ENCODE data around the gene LAMA2. TPM values are rescaled to one million over a fixed set of nuclear protein-coding genes. Genes with fewer than 3 reads are reported as not detected.

LAMA2 gene
- total RNA-seq, 1 donor from 2014 or later = 0.45 TPM

DNA sequence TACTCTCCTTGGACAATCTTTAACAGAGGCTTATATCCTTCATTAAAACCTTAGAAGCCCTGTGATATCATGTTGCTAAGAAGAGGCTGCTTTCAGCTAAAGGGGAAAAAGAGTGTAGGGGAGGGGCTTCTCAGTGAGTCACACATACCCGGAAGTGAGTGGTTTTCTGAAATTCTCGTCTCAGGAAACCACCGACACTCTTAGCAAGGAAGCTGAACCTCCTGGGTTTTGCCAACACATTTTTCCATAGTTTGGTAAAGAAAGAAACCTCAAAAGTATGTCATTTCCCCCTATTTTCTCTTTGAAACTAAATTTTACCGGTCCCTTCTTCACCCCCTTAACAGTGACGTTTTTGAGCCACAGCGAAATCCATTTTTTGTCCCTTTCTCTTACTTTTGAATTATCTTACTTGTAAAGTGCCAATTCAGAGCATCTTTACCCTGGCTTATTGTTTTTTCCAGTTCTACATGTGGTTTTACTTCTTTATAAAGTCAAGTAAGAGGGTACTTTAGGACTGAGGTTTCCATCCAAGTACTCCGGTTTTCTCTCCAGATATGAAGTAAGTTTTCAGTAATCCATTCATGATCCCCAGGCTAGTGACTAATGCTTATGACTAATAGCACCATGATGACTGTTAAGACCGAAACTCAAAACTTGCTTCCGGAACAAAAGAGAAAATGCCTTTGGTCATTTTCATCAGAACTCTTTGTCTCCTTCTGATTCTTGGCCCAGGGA is 607.8 kb downstream of the LAMA2 start:
- DNase-seq (ENCODE audit: low read depth) = peak; percentile 99

GRCh38 chr6:129491436-129491835 is 608.5 kb downstream of the LAMA2 start:
- no peak for DNase-seq (ENCODE audit: low read depth)

- no peak for DNase-seq (ENCODE audit: low read depth)
Measured at GRCh38 chr6:129492260-129492659, 609.3 kb downstream of the LAMA2 start.

- DNase-seq (ENCODE audit: low read depth) = peak; percentile 80
Measured at GRCh38 chr6:129493354-129493902, 610.5 kb downstream of the LAMA2 start.

DNA sequence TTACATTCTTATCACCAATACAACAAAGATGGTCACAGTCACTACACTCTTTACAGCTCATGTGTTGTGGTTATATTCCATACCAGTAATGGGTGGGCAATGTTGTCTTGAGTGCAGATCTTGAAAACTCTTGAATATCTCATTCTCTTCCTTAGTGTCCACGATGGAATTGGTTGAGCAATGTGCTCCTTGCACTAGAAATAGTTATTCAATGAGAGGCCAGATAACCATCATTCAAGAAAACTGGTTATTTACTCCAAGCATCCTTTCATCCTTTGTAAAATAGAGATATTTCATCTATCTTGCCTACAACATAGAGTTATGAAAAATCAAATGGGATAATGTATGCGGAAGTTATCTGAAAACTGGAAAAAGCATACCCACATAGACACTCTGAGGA is 611.2 kb downstream of the LAMA2 start:
- DNase-seq (ENCODE audit: low read depth) = no peak

DNA sequence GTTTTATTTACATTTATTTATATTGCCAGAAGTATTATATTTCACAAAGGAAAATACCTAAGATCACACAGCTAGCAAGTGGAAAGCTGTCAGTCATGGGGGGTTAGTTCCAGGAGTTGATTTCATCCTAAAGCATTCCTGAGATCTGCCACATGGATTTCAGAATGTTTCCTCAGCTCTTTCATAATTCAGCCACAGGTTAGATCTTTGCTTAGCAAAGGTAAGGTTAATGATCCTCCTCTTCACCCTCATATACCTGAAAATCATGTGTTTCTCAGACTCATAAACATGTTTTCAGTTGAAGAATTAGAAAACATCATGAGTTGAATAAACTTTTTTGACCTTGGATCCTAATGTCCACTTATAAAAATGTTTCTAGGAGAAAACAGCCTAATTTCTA is 611.6 kb downstream of the LAMA2 start:
- peak; percentile 61 for DNase-seq (ENCODE audit: low read depth)

- DNase-seq (ENCODE audit: low read depth) = no peak
Measured at GRCh38 chr6:129495652-129496051, 612.7 kb downstream of the LAMA2 start.

DNA sequence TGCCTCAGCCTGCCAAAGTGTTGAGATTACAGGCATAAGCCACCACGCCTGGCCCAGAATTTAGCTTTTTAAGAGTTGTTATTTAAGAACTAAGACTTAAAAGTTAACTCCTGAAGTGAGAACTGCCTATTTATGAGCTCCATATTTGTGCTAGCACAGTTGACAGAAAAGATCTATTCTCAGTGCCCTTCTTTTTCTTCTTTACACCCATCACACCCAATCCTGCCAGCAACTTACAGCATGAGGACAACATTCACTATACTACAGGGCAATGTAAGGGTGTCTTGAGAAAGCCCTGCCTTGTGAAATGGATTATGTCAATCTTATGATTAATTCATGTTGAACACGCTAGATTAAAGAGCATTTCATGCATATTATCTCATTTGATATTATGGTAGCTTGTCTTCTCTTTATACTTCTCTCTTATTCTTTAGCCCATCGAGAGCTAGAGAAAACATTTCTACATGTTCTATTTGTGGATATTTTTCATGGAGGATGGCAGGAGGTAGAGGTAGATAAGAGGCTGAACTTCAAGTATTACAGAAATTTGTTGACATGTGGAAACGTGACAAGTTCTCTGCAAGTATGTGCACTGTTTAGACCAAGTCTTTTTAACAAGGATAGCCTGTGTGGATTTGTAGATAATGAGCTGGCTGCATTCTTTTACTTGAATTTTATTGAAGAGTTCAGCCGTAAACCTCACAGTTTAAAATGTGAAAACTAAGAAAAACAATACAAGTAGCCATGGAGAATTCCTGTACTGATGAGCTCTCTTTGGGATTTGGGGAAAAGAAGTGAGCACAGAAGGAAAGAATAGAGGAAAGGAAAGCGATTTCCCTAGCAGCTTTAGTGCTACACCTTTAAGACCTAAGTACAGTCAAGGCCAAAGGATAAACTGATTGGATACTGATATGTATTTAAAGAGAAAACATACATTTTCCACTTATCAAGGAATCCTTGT is 614.8 kb downstream of the LAMA2 start:
- no peak for DNase-seq (ENCODE audit: low read depth)

GRCh38 chr6:129498541-129498940 is 615.6 kb downstream of the LAMA2 start:
- peak; percentile 51 for DNase-seq (ENCODE audit: low read depth)

- DNase-seq (ENCODE audit: low read depth) = peak; percentile 49
Measured at GRCh38 chr6:129498950-129499842, 616.3 kb downstream of the LAMA2 start.

GRCh38 chr6:129499843-129500219 is 616.9 kb downstream of the LAMA2 start:
- no peak for DNase-seq (ENCODE audit: low read depth)

GRCh38 chr6:129500958-129501739 is 618.2 kb downstream of the LAMA2 start:
- DNase-seq (ENCODE audit: low read depth) = peak; percentile 99

DNA sequence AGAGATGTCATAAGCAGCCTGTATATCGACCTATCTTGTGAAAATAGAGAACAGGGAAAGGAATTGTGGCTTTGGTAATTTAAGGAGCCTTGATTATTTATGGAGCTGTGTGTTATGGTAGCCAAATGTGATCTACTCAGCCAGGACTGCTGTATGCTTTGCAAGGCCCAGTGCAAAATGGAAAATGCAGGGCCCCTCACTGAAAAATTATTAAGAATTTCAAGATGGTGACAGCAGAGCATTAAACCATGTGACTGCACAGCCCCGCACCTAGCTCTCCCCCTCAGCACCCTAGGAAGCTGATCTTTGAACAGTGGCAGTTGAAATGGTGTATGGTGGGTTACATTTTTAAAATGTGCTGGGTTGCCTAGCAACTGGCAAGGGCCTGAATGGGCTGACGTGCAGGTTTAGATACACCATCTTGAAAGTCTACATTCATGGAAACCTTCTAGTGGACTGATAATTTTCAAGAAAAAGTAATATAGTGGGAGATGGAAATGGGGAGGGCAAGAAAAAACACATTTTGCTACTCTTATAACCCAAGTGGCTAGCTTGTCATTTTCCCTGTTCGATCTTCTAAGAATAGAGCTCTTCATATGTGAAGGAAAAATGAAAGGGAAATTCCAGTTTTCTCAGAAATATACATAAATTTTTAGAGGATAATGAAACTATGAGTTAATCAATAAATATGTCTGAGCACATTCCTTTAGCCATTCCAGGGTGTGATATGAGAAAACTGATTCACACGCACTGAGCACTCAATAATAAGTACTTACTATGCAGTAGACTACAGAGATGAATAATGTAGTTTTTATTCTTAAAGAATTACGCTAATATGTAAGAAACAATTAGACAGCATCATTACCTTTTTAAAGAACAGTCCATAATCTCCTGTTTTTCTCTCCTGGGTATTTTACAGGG is 619.1 kb downstream of the LAMA2 start:
- DNase-seq (ENCODE audit: low read depth) = no peak

GRCh38 chr6:129504456-129504855 is 621.5 kb downstream of the LAMA2 start:
- DNase-seq (ENCODE audit: low read depth) = no peak

- no peak for DNase-seq (ENCODE audit: low read depth)
Measured at GRCh38 chr6:129507059-129507807, 624.3 kb downstream of the LAMA2 start.

DNA sequence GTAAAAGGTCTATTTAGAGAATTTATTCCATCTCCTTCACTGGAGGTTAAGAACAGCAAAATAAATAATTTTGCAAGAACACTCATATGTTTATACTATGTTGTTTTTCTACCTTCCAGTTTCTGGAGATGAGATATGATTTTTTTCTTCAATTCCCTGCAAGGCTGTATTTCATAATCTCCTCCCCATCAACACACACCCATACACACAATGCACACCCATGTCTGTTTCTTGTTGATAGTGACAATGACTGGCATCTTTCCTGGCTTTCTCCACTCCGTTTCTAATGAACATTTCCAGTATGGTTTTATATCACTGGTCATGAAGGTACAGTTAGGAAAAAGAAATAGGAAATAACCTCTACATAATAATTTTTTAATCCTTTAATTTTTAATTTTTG is 624.9 kb downstream of the LAMA2 start:
- DNase-seq (ENCODE audit: low read depth) = no peak

DNA sequence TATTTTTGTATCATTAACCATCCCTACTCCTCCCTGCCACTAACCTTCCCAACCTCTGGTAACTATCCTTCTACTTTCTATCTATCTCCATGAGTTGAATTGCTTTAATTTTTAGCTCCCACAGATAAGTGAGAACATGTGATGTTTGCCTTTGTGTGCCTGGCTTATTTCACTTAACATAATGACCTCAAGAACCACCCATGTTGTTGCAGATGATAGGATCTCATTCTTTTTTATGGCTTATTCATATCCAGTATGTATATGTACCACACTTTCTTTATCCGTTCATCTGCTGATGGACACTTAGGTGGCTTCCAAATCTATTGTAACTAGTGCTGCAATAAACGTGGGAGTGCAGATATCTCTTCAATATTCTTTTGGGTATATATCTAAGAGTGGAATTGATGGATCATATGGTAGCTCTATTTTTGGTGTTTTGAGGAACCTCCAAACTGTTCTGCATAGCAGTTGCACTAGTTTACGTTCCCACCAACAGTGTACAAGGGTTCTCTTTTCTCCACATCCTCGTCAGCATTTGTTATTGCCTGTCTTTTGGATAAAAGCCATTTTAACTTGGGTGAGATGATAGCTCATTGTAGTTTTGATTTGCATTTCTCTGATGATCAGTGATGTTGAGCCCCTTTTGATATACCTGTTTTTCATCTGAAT is 625.7 kb downstream of the LAMA2 start:
- no peak for DNase-seq (ENCODE audit: low read depth)

DNA sequence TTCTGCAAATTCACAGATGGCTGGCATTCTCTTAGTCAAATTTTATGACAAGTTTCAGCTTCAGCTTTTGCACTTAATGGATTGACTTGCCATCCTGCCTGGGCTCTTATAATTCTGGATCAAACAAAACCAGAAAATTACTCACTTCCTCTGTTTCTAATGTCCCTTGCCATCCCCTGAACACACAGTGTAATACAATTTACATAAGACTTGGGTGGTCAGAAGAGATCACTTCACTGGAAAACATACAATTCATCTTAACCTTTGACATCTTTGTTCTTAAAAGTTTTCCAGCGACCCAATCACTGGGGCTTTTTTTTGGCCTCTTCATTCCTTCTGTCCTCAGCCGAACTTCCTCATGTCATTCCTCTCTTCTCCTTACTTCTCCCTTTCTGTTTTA is 628.0 kb downstream of the LAMA2 start:
- no peak for DNase-seq (ENCODE audit: low read depth)
